ENCODE measurements around the gene LRP1B.

DNA sequence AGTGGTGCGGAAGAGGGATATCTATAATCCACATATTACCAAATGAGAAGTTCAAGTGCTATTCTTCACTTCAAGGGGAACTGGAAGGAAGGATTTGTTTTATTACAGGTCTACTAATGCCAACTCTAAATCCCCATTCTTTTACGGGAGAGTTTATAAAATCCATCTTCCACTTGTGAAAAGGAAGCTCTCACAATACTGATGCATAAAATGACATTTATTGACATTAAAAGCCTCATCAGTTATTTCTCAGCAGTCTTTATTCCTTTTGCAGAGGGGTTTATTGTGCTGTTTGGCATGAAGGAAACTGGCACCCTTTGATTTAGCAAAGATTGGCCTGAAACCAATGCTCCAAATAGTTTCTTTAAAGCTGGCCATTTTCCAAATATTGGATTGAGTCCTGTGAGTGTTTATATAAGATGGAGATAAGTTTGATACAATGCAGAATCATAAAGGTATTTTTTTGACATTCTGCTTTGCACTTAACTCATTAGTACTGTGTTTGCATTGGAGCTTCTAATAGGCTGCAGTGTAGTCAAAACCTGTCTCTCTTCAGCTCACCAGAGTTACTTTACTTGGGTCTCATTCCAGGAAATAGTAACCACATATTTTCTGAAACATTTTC, 26.6 kb downstream of the LRP1B start:
- TF ChIP-seq POLR2AphosphoS5 (IDR thresholded peaks at IDR 0.05) (no peak), POLR2A (IDR thresholded peaks at IDR 0.05; ENCODE audit: low read depth) (no peak)
- TF ChIP-seq, protein P1, sequence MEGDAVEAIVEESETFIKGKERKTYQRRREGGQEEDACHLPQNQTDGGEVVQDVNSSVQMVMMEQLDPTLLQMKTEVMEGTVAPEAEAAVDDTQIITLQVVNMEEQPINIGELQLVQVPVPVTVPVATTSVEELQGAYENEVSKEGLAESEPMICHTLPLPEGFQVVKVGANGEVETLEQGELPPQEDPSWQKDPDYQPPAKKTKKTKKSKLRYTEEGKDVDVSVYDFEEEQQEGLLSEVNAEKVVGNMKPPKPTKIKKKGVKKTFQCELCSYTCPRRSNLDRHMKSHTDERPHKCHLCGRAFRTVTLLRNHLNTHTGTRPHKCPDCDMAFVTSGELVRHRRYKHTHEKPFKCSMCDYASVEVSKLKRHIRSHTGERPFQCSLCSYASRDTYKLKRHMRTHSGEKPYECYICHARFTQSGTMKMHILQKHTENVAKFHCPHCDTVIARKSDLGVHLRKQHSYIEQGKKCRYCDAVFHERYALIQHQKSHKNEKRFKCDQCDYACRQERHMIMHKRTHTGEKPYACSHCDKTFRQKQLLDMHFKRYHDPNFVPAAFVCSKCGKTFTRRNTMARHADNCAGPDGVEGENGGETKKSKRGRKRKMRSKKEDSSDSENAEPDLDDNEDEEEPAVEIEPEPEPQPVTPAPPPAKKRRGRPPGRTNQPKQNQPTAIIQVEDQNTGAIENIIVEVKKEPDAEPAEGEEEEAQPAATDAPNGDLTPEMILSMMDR (IDR thresholded peaks at IDR 0.05) = no peak

All from esophagus muscularis mucosa (tissue), 3 donors.